Mammary epithelial cell (primary cell): ENCODE measurements around the gene FERMT1.

Experiments used
- CTCF ChIP-seq, 2 donors: IDR thresholded peaks in 1 of 2; conservative IDR thresholded peaks in 1 of 2; 2 replicates each; pipeline ENCODE4 v1.5.1; 2011 to 2012; ENCODE audit warnings: inconsistent platforms in 2 of 2, low read length in 2 of 2, mild to moderate bottlenecking in 2 of 2, control low read depth in 1 of 2, low read depth in 1 of 2; ENCODE audit not compliant: insufficient read depth in 1 of 2; ENCODE audit errors: extremely low read depth in 1 of 2
- EZH2 ChIP-seq: IDR thresholded peaks from 2 replicates; pipeline ENCODE4 v1.6.1; 2012; ENCODE audit warnings: low read length, inconsistent platforms, borderline replicate concordance

DNA sequence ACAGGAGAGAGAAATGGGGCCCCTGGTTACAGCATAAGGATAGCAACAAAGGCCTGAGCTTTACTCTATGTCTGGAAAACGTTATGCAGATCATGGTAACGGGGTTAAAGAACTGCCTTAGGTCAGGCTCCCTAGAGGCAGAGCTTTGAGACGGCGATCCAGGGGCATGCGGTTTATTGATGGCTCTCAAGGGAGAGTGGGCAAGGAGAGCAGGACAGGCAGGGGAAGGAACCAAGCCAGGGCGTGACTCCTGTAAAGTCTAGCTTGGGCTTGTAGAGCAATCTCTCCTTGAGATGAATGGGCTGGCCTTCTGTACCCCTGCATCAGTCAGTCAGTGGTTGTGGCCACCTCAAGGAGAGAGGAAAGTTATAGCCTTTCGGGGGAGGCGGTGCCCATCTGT is 12.5 kb upstream of the FERMT1 start:
- TF ChIP-seq CTCF (conservative IDR thresholded peaks at IDR 0.05 in 1 of 2, IDR thresholded peaks at IDR 0.05 in 1 of 2; ENCODE audit: extremely low read depth in 1 of 2, insufficient read depth in 1 of 2, low read depth in 1 of 2, low read length in 2 of 2) (no peak), EZH2 (no peak)
